Activated CD4-positive, alpha-beta T cell treated with anti-CD3 and anti-CD28 coated beads, Interleukin-2, amount 10 ng/mL, durations not matched to agents 24 days and 14 days (primary cell): ENCODE data around the gene PTPN11. TPM values are rescaled to one million over a fixed set of nuclear protein-coding genes. Genes with fewer than 3 reads are reported as not detected.
A peak's percentile ranks its signal among the peaks of the same experiment; 100 is the strongest.
"Not testable (repeated sequence)": the region's sequence is repeated elsewhere in the genome, so short reads cannot be mapped to it uniquely, and the experiment has no call there.

ENCODE experiments used
- DNase-seq: peaks from one replicate; pipeline ENCODE4 v3.0.0; 2022
- H3K27ac Mint-ChIP-seq: one replicate; pipeline ENCODE4 v1.8.0; 2022; ENCODE audit warnings: mild to moderate bottlenecking, mixed read lengths
- H3K27me3 Mint-ChIP-seq: one replicate; pipeline ENCODE4 v1.8.0; 2022; ENCODE audit warnings: mixed read lengths
- H3K36me3 Mint-ChIP-seq: one replicate; pipeline ENCODE4 v1.8.0; 2022; ENCODE audit warnings: low read depth, mild to moderate bottlenecking, mixed read lengths
- H3K4me1 Mint-ChIP-seq: one replicate; pipeline ENCODE4 v1.8.0; 2021; ENCODE audit warnings: mixed read lengths
- H3K4me3 Mint-ChIP-seq: one replicate; pipeline ENCODE4 v1.8.0; 2022; ENCODE audit warnings: mild to moderate bottlenecking, moderate library complexity, mixed read lengths
- H3K9me3 Mint-ChIP-seq: one replicate; pipeline ENCODE4 v1.8.0; 2021; ENCODE audit warnings: mixed read lengths
- intact Hi-C: fragments of 100-400 bp; cut with micrococcal nuclease; formaldehyde crosslinking; loops from one replicate; pipeline ENCODE4 v1.15.1; 2023
- total RNA-seq: library from RNA; stranded (reverse); gene quantifications from 2 replicates; pipeline ENCODE4 v1.2.3, GENCODE V29; 2022

Gene PTPN11
- total RNA-seq, 1 donor from 2014 or later = 173 TPM

DNA sequence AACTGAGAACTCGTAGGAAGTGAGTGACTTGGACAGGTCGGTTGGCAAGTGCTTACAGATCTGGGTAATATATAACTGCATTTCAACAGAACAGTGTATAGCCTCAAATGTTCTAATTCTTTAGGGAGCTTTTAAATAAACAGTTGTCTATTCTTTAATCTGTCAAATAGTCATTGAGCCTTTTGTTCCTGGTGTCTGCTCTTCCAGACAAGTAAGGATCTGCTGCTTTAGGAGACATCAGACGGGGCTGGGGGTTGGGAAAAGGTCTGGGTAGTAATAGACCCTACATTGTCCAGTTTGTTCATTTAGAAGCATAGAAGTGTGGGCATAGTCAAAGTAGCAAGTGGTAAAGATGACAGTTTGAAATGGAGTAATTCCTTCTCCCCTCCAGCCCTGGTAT, 2.0 kb downstream of the PTPN11 start:
- Mint-ChIP-seq H3K27ac (peak overlapping the region; percentile 20), H3K4me1 (peaks cover 49% of the 10 kb centered on the region), H3K4me3 (peak overlapping the region; percentile 97), H3K27me3 (peaks cover 3% of the 10 kb centered on the region), H3K36me3 (peaks cover 29% of the 10 kb centered on the region), H3K9me3 (no peaks in the 10 kb centered on the region)
- intact Hi-C loops = no loop called here
- no peak for DNase-seq

DNA sequence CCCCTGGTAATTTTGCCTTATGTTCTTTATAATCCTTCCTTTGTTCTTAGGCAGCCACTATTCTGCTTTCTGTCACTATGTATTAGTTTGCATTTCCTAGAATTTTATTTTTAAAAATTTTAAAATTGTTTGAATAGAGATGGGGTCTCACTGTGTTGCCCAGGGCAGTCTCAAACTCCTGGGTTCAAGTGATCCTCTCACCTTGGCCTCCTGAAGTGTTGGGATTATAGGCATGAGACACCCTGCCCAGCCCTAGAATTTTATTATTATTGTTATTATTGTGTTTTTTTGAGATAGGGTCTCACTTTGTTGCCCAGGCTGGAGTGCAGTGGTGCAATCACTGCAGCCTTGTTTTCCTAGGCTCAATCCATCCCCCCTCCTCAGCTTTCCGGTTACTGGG, 2.6 kb downstream of the PTPN11 start:
- intact Hi-C loops = no loop called here

DNA sequence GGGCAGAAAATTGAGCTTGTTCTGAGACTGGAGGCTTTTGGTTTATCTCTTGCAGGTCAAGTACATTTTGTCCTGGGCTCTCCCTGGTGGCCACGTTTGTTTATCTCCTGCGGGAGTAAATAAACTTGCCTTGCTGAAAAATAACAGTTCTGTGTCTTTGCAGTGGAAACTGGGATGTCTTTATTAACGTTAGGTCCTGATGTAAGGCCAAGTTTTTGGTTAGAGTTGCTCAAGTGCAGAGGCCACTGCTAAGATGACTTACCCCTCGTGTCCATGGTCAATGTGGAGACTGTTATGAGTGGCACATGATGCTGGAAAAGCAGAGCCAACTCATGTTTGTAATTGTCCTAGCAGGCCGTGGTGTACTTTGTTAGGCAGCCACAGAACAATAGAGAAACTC, 3.8 kb downstream of the PTPN11 start:
- Mint-ChIP-seq H3K27ac (no peak overlapping the region), H3K36me3 (peaks cover 30% of the 10 kb centered on the region), H3K4me1 (peaks cover 46% of the 10 kb centered on the region), H3K4me3 (no peak overlapping the region), H3K9me3 (no peaks in the 10 kb centered on the region), H3K27me3 (peaks cover 3% of the 10 kb centered on the region)
- no peak for DNase-seq
- intact Hi-C loops = no loop called here

More for the DNA sequence above, 2.6 kb downstream of the PTPN11 start:
- no peak for DNase-seq
- Mint-ChIP-seq H3K36me3 (peaks cover 29% of the 10 kb centered on the region), H3K4me3 (no peak overlapping the region), H3K27me3 (peaks cover 3% of the 10 kb centered on the region), H3K4me1 (peaks cover 51% of the 10 kb centered on the region), H3K27ac (no peak overlapping the region), H3K9me3 (no peaks in the 10 kb centered on the region)

DNA sequence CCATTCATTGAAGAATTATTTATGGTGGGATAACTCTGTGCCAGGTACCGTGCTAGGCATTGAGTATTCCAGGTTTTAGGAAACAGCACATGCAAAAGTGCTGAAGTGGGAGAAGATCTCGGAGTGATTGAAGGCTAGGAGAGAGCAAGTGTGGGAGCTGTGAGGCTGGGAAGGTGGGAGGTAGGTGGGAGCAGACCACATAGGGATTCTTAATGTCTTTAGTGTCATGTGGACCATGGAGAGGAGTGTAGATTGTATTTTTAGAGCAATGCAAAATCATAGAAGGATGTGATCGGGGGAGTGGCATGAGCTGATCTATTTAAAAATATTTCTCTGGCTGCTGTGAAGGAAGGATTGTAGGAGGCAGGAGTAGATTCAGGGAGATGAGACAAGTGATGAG, 5.4 kb downstream of the PTPN11 start:
- H3K27ac Mint-ChIP-seq = no peak overlapping the region
- H3K27me3 Mint-ChIP-seq = no peaks in the 10 kb centered on the region
- H3K4me1 Mint-ChIP-seq = peaks cover 47% of the 10 kb centered on the region
- H3K4me3 Mint-ChIP-seq = no peak overlapping the region
- DNase-seq = no peak
- no peaks in the 10 kb centered on the region for H3K9me3 Mint-ChIP-seq
- peaks cover 34% of the 10 kb centered on the region for H3K36me3 Mint-ChIP-seq
- intact Hi-C loops = no loop called here

DNA sequence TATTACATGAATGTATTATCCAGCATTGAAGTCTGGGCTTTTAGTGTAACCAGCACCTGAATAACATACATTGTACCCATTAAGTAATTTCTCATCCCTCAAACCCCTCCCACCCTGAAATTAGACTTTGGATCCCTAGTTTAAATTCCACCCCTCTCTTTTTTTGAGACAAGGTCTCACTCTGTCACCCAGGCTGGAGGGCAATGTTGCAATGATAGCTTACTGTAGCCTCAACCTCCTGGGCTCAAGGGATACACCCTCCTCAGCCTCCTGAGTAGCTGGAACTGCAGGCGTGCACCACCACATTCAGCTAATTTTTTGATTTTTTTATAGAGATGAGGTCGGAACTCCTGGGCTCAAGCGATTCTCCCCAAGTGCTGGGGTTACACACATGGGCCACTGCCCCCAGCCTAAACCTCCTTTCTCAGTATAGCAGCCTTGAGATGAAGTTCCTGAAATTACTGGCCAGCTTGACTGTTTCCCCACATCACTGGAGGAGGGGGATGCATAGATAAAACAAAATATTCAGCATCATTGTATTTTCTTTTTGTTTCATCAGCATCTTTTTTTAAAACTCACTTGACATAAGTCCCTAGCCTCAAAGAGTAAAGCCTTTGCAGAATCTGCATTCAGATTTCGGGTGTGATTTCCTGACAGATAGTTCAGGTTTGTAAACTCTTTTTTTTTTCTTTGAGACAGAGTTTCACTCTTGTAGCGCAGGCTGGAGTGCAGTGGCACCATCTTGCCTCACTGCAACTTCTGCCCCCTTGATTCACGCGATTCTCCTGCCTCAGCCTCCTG, 7.0 kb downstream of the PTPN11 start:
- intact Hi-C loops = no loop called here
- no peak for DNase-seq

DNA sequence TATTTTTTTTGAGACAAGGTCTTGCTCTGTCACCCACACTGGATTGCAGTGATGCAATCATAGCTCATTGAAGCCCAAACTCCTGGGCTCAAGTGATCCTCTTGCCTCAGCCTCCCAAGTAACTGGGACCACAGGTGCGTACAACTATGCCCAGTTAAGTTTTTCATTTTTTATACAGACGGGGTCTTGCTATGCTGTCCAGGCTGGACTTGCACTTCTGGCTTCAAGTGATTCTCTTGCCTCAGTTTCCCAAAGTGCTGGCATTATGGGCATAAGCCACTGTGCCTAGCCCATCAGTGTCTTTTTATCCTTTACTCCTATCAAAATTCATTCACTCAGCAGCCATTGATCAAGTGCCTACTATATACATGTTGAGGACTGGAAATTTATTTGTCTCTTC, 9.0 kb downstream of the PTPN11 start:
- Mint-ChIP-seq H3K27me3 (no peaks in the 10 kb centered on the region), H3K27ac (no peak overlapping the region), H3K4me1 (peaks cover 33% of the 10 kb centered on the region), H3K36me3 (peaks cover 34% of the 10 kb centered on the region), H3K9me3 (no peaks in the 10 kb centered on the region), H3K4me3 (no peak overlapping the region)
- intact Hi-C loops = no loop called here
- no peak for DNase-seq

More for the DNA sequence above, 7.0 kb downstream of the PTPN11 start:
- Mint-ChIP-seq H3K4me1 (peaks cover 35% of the 10 kb centered on the region), H3K4me3 (no peak overlapping the region), H3K36me3 (peaks cover 30% of the 10 kb centered on the region), H3K9me3 (no peaks in the 10 kb centered on the region), H3K27me3 (no peaks in the 10 kb centered on the region), H3K27ac (no peak overlapping the region)

DNA sequence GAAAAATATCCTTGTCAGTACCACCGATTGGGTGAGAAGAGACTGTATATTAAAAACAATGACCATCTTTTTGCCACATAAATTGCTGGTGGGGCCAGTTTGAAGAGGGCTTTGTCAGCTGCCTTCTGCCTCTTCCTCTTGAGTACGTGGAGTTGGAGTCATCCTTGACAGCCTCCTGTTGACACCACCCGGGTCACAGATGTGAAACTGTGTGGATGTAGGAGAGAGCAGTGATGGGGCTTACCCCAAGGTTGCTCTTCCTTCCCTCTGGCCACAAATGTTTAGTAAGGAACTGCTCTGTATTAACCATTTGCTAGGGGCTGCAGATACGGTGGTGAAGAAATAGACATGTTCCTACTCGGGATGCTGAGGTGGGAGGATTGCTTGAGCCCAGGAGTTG, 12.2 kb downstream of the PTPN11 start:
- H3K27ac Mint-ChIP-seq = peak overlapping the region; percentile 62
- H3K36me3 Mint-ChIP-seq = peaks cover 25% of the 10 kb centered on the region
- intact Hi-C loops = no loop called here
- H3K9me3 Mint-ChIP-seq = no peaks in the 10 kb centered on the region
- no peak for DNase-seq
- H3K4me3 Mint-ChIP-seq = peak overlapping the region; percentile 2
- H3K4me1 Mint-ChIP-seq = peaks cover 21% of the 10 kb centered on the region
- no peaks in the 10 kb centered on the region for H3K27me3 Mint-ChIP-seq

DNA sequence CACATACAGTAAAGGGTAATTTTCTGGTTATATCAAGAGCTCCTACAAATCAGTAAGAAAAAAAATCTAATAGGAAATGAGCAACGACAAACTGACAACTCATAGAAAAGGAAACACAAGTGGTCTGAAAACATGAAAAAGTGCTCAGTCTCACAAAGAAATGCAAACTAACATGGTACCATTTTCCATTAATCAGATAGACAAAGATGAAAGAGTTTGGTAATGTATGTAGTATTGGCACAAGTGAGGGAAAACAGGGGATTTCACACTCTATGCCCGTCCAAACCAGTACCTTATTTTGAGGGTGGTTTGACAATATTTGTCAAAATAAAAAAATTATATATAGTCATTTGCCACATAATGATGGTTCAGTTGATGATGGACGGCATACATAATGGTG, 13.2 kb downstream of the PTPN11 start:
- no peak for DNase-seq
- Mint-ChIP-seq H3K4me3 (no peak overlapping the region), H3K27me3 (no peaks in the 10 kb centered on the region), H3K27ac (peak overlapping the region; percentile 62), H3K36me3 (peaks cover 24% of the 10 kb centered on the region), H3K9me3 (no peaks in the 10 kb centered on the region), H3K4me1 (peaks cover 21% of the 10 kb centered on the region)
- intact Hi-C loops = no loop called here

DNA sequence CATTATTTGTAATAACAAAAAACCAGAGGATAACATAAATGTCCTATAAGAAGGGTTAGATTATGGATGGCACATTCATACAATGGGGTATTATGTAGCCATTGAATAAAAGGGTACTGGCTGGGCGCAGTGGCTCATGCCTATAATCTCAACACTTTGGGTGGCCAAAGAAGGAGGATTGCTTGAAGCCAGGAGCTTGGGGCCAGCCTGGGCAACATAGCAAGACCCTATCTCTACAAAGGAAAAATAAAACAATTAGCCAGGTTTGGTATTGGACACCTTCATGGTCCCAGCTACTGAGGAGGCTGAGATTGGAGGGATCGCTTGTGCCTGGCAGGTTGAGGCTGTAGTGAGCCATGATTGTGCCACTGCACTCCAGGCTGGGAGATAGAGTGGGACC, 14.8 kb downstream of the PTPN11 start:
- peaks cover 24% of the 10 kb centered on the region for H3K4me1 Mint-ChIP-seq
- DNase-seq = no peak
- no peak overlapping the region for H3K27ac Mint-ChIP-seq
- intact Hi-C loops = no loop called here
- H3K9me3 Mint-ChIP-seq = no peaks in the 10 kb centered on the region
- H3K36me3 Mint-ChIP-seq = peaks cover 22% of the 10 kb centered on the region
- no peak overlapping the region for H3K4me3 Mint-ChIP-seq
- no peaks in the 10 kb centered on the region for H3K27me3 Mint-ChIP-seq

DNA sequence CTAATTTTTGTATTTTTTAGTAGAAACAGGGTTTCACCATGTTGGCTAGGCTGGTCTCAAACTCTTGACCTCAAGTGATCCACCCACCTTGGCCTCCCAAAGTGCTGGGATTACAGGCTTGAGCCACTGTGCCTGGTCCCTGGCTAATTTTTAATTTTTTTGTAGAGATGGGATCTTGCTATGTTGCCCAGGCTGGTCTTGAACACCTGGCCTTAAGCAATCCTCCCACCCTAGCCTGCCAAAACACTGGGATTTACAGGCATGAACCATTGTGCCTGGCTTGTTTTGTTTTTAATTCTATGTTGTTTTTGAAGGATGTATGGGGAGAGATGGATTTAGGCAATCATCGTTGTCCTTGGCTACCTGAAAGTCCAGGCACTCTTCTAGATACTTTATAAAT, 19.9 kb downstream of the PTPN11 start:
- H3K9me3 Mint-ChIP-seq, intact Hi-C loops, DNase-seq, H3K4me3 Mint-ChIP-seq, H3K27me3 Mint-ChIP-seq, H3K27ac Mint-ChIP-seq, H3K4me1 Mint-ChIP-seq, H3K36me3 Mint-ChIP-seq: not testable (repeated sequence)

DNA sequence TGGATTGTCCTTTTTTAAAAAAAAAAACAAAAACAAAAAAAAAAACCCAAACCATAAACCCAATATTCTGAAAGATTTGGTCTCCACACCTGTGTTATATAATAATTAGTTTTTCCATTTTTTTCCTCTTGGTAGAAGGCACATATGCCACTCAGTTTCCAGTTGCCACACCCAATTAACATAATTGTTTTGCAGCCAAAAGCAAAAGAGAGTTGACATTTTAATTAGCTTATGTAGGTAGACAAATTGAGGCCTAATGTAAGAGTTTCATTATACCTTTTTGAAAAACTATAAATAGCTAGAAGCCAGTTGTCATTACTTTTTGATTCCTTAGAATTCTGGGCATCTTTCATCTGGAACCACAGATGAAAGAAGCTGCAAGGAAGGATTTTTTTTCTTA, 21.0 kb downstream of the PTPN11 start:
- H3K9me3 Mint-ChIP-seq = no peaks in the 10 kb centered on the region
- H3K27me3 Mint-ChIP-seq = no peaks in the 10 kb centered on the region
- DNase-seq = no peak
- intact Hi-C loops = no loop called here
- H3K4me1 Mint-ChIP-seq = peaks cover 7% of the 10 kb centered on the region
- peaks cover 4% of the 10 kb centered on the region for H3K36me3 Mint-ChIP-seq
- H3K4me3 Mint-ChIP-seq = no peak overlapping the region
- no peak overlapping the region for H3K27ac Mint-ChIP-seq

DNA sequence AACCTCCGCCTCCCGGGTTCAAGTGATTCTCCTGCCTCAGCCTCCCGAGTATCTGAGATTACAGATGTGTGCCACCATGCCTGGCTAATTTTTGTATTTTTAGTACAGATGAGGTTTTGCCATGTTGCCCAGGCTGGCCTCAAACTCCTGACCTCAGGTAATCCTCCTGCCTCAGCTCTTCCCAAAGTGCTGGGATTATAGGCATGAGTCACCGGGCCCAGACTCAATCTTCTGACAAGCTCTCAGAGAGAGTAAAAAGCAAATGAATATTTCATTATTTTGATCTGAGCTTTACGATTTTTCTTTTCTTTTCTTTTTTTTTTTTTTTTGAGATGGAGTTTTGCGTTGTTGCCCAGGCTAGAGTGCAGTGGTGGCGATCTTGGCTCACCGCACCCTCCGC, 21.9 kb downstream of the PTPN11 start:
- H3K27me3 Mint-ChIP-seq, H3K27ac Mint-ChIP-seq, intact Hi-C loops: not testable (repeated sequence)

DNA sequence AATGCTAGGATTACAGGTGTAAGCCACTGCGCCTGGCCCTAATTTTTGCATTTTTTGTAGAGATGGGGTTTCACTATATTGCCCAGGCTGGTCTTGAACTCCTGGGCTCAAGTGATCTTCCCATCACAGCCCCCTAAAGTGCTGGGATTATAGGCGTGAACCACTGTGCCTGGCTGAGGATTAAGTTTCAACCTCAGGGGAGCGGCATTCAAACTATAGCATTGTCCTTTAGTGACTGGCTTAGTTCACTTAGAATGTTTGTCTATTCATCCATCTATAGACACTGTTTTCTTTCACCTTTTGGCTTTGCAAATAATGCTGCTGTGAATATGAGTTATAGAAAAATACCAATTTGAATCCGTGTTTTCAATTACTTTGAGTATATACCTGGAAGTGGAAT, 25.2 kb downstream of the PTPN11 start:
- no peak for DNase-seq
- Mint-ChIP-seq H3K4me3 (no peak overlapping the region), H3K9me3 (no peaks in the 10 kb centered on the region), H3K4me1 (peaks cover 15% of the 10 kb centered on the region), H3K27me3 (no peaks in the 10 kb centered on the region), H3K27ac (no peak overlapping the region), H3K36me3 (peaks cover 24% of the 10 kb centered on the region)
- intact Hi-C loops = no loop called here

More for the DNA sequence above, 21.9 kb downstream of the PTPN11 start:
- H3K4me1 Mint-ChIP-seq, H3K9me3 Mint-ChIP-seq, DNase-seq, H3K4me3 Mint-ChIP-seq, H3K36me3 Mint-ChIP-seq: not testable (repeated sequence)

DNA sequence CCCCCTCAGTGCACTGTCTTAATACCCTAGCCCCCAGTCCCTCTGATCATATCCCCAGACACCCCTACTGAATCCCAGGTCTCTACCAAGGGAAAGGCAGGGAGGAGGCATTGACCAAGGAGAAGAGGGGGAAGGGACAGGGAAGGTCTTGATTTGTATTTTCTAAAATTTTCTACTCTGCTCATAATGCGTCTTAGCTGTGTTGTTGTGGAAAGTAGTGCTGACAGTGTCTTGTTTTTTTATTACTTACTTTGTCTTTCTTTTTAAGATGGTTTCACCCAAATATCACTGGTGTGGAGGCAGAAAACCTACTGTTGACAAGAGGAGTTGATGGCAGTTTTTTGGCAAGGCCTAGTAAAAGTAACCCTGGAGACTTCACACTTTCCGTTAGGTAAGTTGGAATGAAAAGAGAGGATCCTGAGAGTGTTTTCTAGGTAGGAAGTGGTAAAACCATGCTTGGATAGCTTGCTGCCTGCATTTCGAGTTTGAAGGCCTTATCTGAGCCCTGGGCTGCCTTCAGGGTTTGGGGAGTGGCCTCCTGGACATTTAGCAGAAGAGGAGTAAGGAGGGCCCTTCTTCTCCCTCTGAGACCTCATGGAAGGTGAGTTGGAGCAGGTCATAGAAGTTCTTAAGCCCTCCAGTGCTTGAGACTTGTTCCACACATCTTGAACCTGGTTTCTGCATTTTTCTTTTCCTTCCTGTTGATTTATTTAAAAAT, 27.4 kb downstream of the PTPN11 start:
- H3K9me3 Mint-ChIP-seq = no peaks in the 10 kb centered on the region
- no peak overlapping the region for H3K4me3 Mint-ChIP-seq
- peaks cover 16% of the 10 kb centered on the region for H3K4me1 Mint-ChIP-seq
- peak overlapping the region; percentile 70 for H3K27ac Mint-ChIP-seq
- DNase-seq = no peak
- intact Hi-C loops = no loop called here
- H3K36me3 Mint-ChIP-seq = peaks cover 37% of the 10 kb centered on the region
- no peaks in the 10 kb centered on the region for H3K27me3 Mint-ChIP-seq
